ENCODE data around the gene PTGDR. TPM values are rescaled to one million over a fixed set of nuclear protein-coding genes. Genes with fewer than 3 reads are reported as not detected.

The PTGDR gene
- total RNA-seq, 2 experiments from 2014 or later: 0.12 TPM

GRCh38 chr14:52244328-52244727 is 23.2 kb upstream of the PTGDR start:
- peaks cover 27% of the 10 kb centered on the region for H3K4me1 Mint-ChIP-seq (ENCODE audit: low read depth)
- H3K27ac Mint-ChIP-seq: no peak overlapping the region
- no peaks in the 10 kb centered on the region for H3K27me3 Mint-ChIP-seq
- no peak overlapping the region for H3K4me3 Mint-ChIP-seq
- ChIA-PET POLR2A (no interaction called here), CTCF (no interaction called here)
- H3K9me3 Mint-ChIP-seq: no peaks in the 10 kb centered on the region
- intact Hi-C loops (cut with micrococcal nuclease): no loop called here
- DNase-seq: no peak
- no peaks in the 10 kb centered on the region for H3K36me3 Mint-ChIP-seq

- H3K27ac Mint-ChIP-seq: no peak overlapping the region
- CTCF ChIA-PET: no interaction called here
Observed at GRCh38 chr14:52244997-52245396, 22.5 kb upstream of the PTGDR start.

GRCh38 chr14:52248057-52248456 is 19.4 kb upstream of the PTGDR start:
- Mint-ChIP-seq H3K27me3 (peaks cover 1% of the 10 kb centered on the region), H3K27ac (no peak overlapping the region), H3K4me3 (no peak overlapping the region), H3K4me1 (ENCODE audit: low read depth) (peaks cover 15% of the 10 kb centered on the region), H3K9me3 (no peaks in the 10 kb centered on the region), H3K36me3 (no peaks in the 10 kb centered on the region)
- CTCF ChIA-PET: no interaction called here
- intact Hi-C loops (cut with micrococcal nuclease): no loop called here
- POLR2A ChIA-PET: no interaction called here
- DNase-seq: no peak

More at GRCh38 chr14:52244997-52245396, 22.5 kb upstream of the PTGDR start:
- Mint-ChIP-seq H3K9me3 (no peaks in the 10 kb centered on the region), H3K27me3 (no peaks in the 10 kb centered on the region), H3K4me3 (no peak overlapping the region), H3K4me1 (ENCODE audit: low read depth) (peaks cover 25% of the 10 kb centered on the region), H3K36me3 (no peaks in the 10 kb centered on the region)
- intact Hi-C loops (cut with micrococcal nuclease): no loop called here
- DNase-seq: no peak
- POLR2A ChIA-PET: no interaction called here

- Mint-ChIP-seq H3K9me3 (no peaks in the 10 kb centered on the region), H3K4me3 (no peak overlapping the region), H3K4me1 (ENCODE audit: low read depth) (peaks cover 15% of the 10 kb centered on the region), H3K27ac (no peak overlapping the region), H3K36me3 (no peaks in the 10 kb centered on the region), H3K27me3 (peaks cover 2% of the 10 kb centered on the region)
- DNase-seq: no peak
- ChIA-PET CTCF (no interaction called here), POLR2A (no interaction called here)
- intact Hi-C loops (cut with micrococcal nuclease): no loop called here
Observed at GRCh38 chr14:52251724-52252123, 15.8 kb upstream of the PTGDR start.

- no peak for DNase-seq
- ChIA-PET CTCF (no interaction called here), POLR2A (no interaction called here)
- Mint-ChIP-seq H3K9me3 (no peaks in the 10 kb centered on the region), H3K36me3 (no peaks in the 10 kb centered on the region), H3K4me1 (ENCODE audit: low read depth) (no peaks in the 10 kb centered on the region), H3K4me3 (no peak overlapping the region), H3K27ac (no peak overlapping the region), H3K27me3 (peaks cover 2% of the 10 kb centered on the region)
- intact Hi-C loops (cut with micrococcal nuclease): no loop called here
Observed at GRCh38 chr14:52253503-52253902, 14.0 kb upstream of the PTGDR start.

GRCh38 chr14:52254086-52254485 is 13.4 kb upstream of the PTGDR start:
- Mint-ChIP-seq H3K4me1 (ENCODE audit: low read depth) (no peaks in the 10 kb centered on the region), H3K4me3 (no peak overlapping the region), H3K36me3 (no peaks in the 10 kb centered on the region), H3K27me3 (peaks cover 2% of the 10 kb centered on the region), H3K9me3 (no peaks in the 10 kb centered on the region), H3K27ac (no peak overlapping the region)
- ChIA-PET POLR2A (no interaction called here), CTCF (no interaction called here)
- no peak for DNase-seq
- intact Hi-C loops (cut with micrococcal nuclease): no loop called here

GRCh38 chr14:52258783-52259182 is 8.7 kb upstream of the PTGDR start:
- DNase-seq: no peak
- no peaks in the 10 kb centered on the region for H3K36me3 Mint-ChIP-seq
- POLR2A ChIA-PET: no interaction called here
- H3K9me3 Mint-ChIP-seq: no peaks in the 10 kb centered on the region
- H3K27me3 Mint-ChIP-seq: no peaks in the 10 kb centered on the region
- intact Hi-C loops (cut with micrococcal nuclease): no loop called here
- H3K4me1 Mint-ChIP-seq (ENCODE audit: low read depth): peaks cover 8% of the 10 kb centered on the region
- no peak overlapping the region for H3K4me3 Mint-ChIP-seq
- H3K27ac Mint-ChIP-seq: no peak overlapping the region
- CTCF ChIA-PET: no interaction called here

- Mint-ChIP-seq H3K27me3 (no peaks in the 10 kb centered on the region), H3K9me3 (no peaks in the 10 kb centered on the region), H3K36me3 (no peaks in the 10 kb centered on the region), H3K27ac (no peak overlapping the region), H3K4me1 (ENCODE audit: low read depth) (peaks cover 8% of the 10 kb centered on the region), H3K4me3 (no peak overlapping the region)
- intact Hi-C loops (cut with micrococcal nuclease): no loop called here
- ChIA-PET POLR2A (no interaction called here), CTCF (interaction anchor here (0.6 to 0.7 kb wide), 2 partner anchors 40 to 262 kb away, joined by 3 to 4 read pairs; no protein-coding TSS in a partner anchor)
- DNase-seq: peak; percentile 12
Observed at GRCh38 chr14:52259434-52259833, 8.1 kb upstream of the PTGDR start.

GRCh38 chr14:52262600-52262999 is 4.9 kb upstream of the PTGDR start:
- Mint-ChIP-seq H3K9me3 (no peaks in the 10 kb centered on the region), H3K36me3 (no peaks in the 10 kb centered on the region), H3K4me3 (no peak overlapping the region), H3K27ac (no peak overlapping the region), H3K27me3 (peaks cover 5% of the 10 kb centered on the region), H3K4me1 (ENCODE audit: low read depth) (peaks cover 28% of the 10 kb centered on the region)
- ChIA-PET POLR2A (no interaction called here), CTCF (no interaction called here)
- DNase-seq: no peak
- intact Hi-C loops (cut with micrococcal nuclease): no loop called here

- no peak overlapping the region for H3K4me3 Mint-ChIP-seq
- no peaks in the 10 kb centered on the region for H3K36me3 Mint-ChIP-seq
- peaks cover 32% of the 10 kb centered on the region for H3K4me1 Mint-ChIP-seq (ENCODE audit: low read depth)
- no peak overlapping the region for H3K27ac Mint-ChIP-seq
- ChIA-PET POLR2A (no interaction called here), CTCF (no interaction called here)
- peaks cover 9% of the 10 kb centered on the region for H3K27me3 Mint-ChIP-seq
- no peaks in the 10 kb centered on the region for H3K9me3 Mint-ChIP-seq
- intact Hi-C loops (cut with micrococcal nuclease): no loop called here
- no peak for DNase-seq
Observed at GRCh38 chr14:52263190-52263589, 4.3 kb upstream of the PTGDR start.

GRCh38 chr14:52265253-52265652 is 2.2 kb upstream of the PTGDR start:
- Mint-ChIP-seq H3K27ac (no peak overlapping the region), H3K36me3 (no peaks in the 10 kb centered on the region), H3K4me3 (no peak overlapping the region), H3K27me3 (peaks cover 25% of the 10 kb centered on the region), H3K4me1 (ENCODE audit: low read depth) (peaks cover 40% of the 10 kb centered on the region), H3K9me3 (no peaks in the 10 kb centered on the region)
- intact Hi-C loops (cut with micrococcal nuclease): no loop called here
- DNase-seq: no peak
- POLR2A ChIA-PET: no interaction called here
- CTCF ChIA-PET: interaction anchor here (0.6 kb wide), 1 partner anchor 221 kb away, joined by 3 read pairs; no protein-coding TSS in a partner anchor

GRCh38 chr14:52266179-52266578 is 1.3 kb upstream of the PTGDR start:
- intact Hi-C loops (cut with micrococcal nuclease): no loop called here
- no peak overlapping the region for H3K4me3 Mint-ChIP-seq
- POLR2A ChIA-PET: no interaction called here

GRCh38 chr14:52266782-52267181 is 716 bp upstream of the PTGDR start:
- ChIA-PET CTCF (interaction anchor here (0.7 kb wide), 1 partner anchor 381 kb away, joined by 3 read pairs; no protein-coding TSS in a partner anchor), POLR2A (no interaction called here)
- H3K4me3 Mint-ChIP-seq: peak overlapping the region; percentile 80
- DNase-seq: no peak
- no peaks in the 10 kb centered on the region for H3K36me3 Mint-ChIP-seq
- no peak overlapping the region for H3K27ac Mint-ChIP-seq
- no peaks in the 10 kb centered on the region for H3K9me3 Mint-ChIP-seq
- peaks cover 27% of the 10 kb centered on the region for H3K27me3 Mint-ChIP-seq
- peaks cover 42% of the 10 kb centered on the region for H3K4me1 Mint-ChIP-seq (ENCODE audit: low read depth)
- intact Hi-C loops (cut with micrococcal nuclease): no loop called here

More at GRCh38 chr14:52266179-52266578, 1.3 kb upstream of the PTGDR start:
- DNase-seq: no peak
- no peaks in the 10 kb centered on the region for H3K9me3 Mint-ChIP-seq
- H3K4me1 Mint-ChIP-seq (ENCODE audit: low read depth): peaks cover 40% of the 10 kb centered on the region
- peaks cover 27% of the 10 kb centered on the region for H3K27me3 Mint-ChIP-seq
- H3K36me3 Mint-ChIP-seq: no peaks in the 10 kb centered on the region
- CTCF ChIA-PET: no interaction called here
- H3K27ac Mint-ChIP-seq: no peak overlapping the region

Data from activated CD4-positive, alpha-beta memory T cell treated with anti-CD3 and anti-CD28 coated beads for 36 hours (primary cell).